PC-9 (cell line): ENCODE results near the gene SCNN1G. TPM values are rescaled to one million over a fixed set of nuclear protein-coding genes. Genes with fewer than 3 reads are reported as not detected.

Experiments
- BruUV-seq: library from RNA; stranded (reverse); fragments of 400-500 nt; replicated peaks from 2 replicates; lab custom pipeline; 2021; lab: Mats Ljungman, UMichigan
- CTCF ChIA-PET: fragments of 300-600 bp; sonication (Branson Sonifier 250); formaldehyde crosslinking; loops from one replicate; lab custom pipeline; 2022; ENCODE audit warnings: antibody characterized with exemption; lab: Charles Lee
- POLR2A ChIA-PET: fragments of 300-600 bp; sonication (Branson Sonifier 250); formaldehyde crosslinking; loops from one replicate; lab custom pipeline; 2022; ENCODE audit warnings: antibody characterized with exemption; ENCODE audit not compliant: unreplicated experiment; lab: Charles Lee
- DNase-seq, 2 experiments: peaks; one replicate each; pipeline versions ENCODE4 v3.0.0 to v3.0.0-alpha.2; 2015 to 2022; ENCODE audit warnings: mixed read lengths in 1 of 2
- H2AFZ ChIP-seq: fragments of 200-600 bp; sonication (generic); 2 replicates; pipeline ENCODE4 v1.8.1; 2017; ENCODE audit warnings: antibody characterized with exemption
- H3F3A ChIP-seq: fragments of 200-600 bp; sonication (generic); 2 replicates; pipeline ENCODE4 v1.8.1; 2017; ENCODE audit warnings: antibody characterized with exemption, mild to moderate bottlenecking, low read depth; ENCODE audit not compliant: insufficient read depth
- H3K27ac ChIP-seq: fragments of 200-600 bp; sonication (generic); 2 replicates; pipeline ENCODE4 v1.6.1; 2016; ENCODE audit warnings: mixed run types
- H3K27me3 ChIP-seq: fragments of 200-600 bp; sonication (generic); 2 replicates; pipeline ENCODE4 v1.6.1; 2016; ENCODE audit warnings: low read depth, mixed run types; ENCODE audit not compliant: insufficient read depth
- H3K36me3 ChIP-seq: fragments of 200-600 bp; sonication (generic); 2 replicates; pipeline ENCODE4 v1.6.1; 2016; ENCODE audit warnings: low read depth, mixed run types
- H3K4me1 ChIP-seq: fragments of 200-600 bp; sonication (generic); replicated peaks from 2 replicates; pipeline ENCODE4 v1.6.1; 2016; ENCODE audit warnings: mixed run types; ENCODE audit not compliant: insufficient read depth
- H3K4me2 ChIP-seq: fragments of 200-600 bp; sonication (generic); 2 replicates; pipeline ENCODE4 v1.6.1; 2017; ENCODE audit warnings: mixed run types
- H3K4me3 ChIP-seq: fragments of 200-600 bp; sonication (generic); 2 replicates; pipeline ENCODE4 v1.6.1; 2016; ENCODE audit warnings: mixed run types
- H3K79me2 ChIP-seq: fragments of 200-600 bp; sonication (generic); 2 replicates; pipeline ENCODE4 v1.6.1; 2017; ENCODE audit warnings: low read depth, mixed run types
- H3K9me2 ChIP-seq: fragments of 200-600 bp; sonication (generic); 2 replicates; pipeline ENCODE4 v1.8.1; 2017; ENCODE audit warnings: mild to moderate bottlenecking; ENCODE audit not compliant: insufficient read depth
- H3K9me3 ChIP-seq: fragments of 200-600 bp; sonication (generic); 2 replicates; pipeline ENCODE4 v1.8.1; 2016; ENCODE audit warnings: low read depth; ENCODE audit not compliant: insufficient read depth
- H4K20me1 ChIP-seq: fragments of 200-600 bp; sonication (generic); 2 replicates; pipeline ENCODE4 v1.8.1; 2017; ENCODE audit not compliant: insufficient read depth
- CTCF ChIP-seq: fragments of 200-600 bp; sonication (generic); conservative IDR thresholded peaks from 2 replicates; pipeline ENCODE4 v1.6.1; 2017; ENCODE audit warnings: mixed run types, antibody characterized with exemption, mild to moderate bottlenecking, moderate library complexity
- EZH2 ChIP-seq: fragments of 200-600 bp; sonication (generic); IDR thresholded peaks from 2 replicates; pipeline ENCODE4 v1.8.0; 2017; ENCODE audit warnings: antibody characterized with exemption, low read depth
- intact Hi-C: fragments of 100-400 bp; cut with micrococcal nuclease; formaldehyde crosslinking; loops from one replicate; pipeline ENCODE4 v1.10.0; 2022; ENCODE audit not compliant: unreplicated experiment
- total RNA-seq: library from RNA; stranded (reverse); gene quantifications from 2 replicates; pipeline ENCODE4 v1.2.3, GENCODE V29; 2021

The SCNN1G gene
- total RNA-seq, 1 experiment from 2014 or later: not detected

GRCh38 chr16:23134274-23134673, 48.3 kb upstream of the SCNN1G start:
- no peak overlapping the region for H2AFZ ChIP-seq
- CTCF ChIA-PET: no interaction called here
- H3K79me2 ChIP-seq: peaks cover 67% of the 10 kb centered on the region
- no peaks in the 10 kb centered on the region for H3K4me1 ChIP-seq
- no peak for DNase-seq
- H3K9me3 ChIP-seq: peaks cover 12% of the 10 kb centered on the region; the same call in 1 of the 2 replicates
- 0 out of 2 replicates have a peak, but pooled peaks cover 3% of the 10 kb centered on the region for H4K20me1 ChIP-seq
- H3K27me3 ChIP-seq: no peaks in the 10 kb centered on the region
- BruUV-seq: no TSS peak
- POLR2A ChIA-PET: no interaction called here
- H3K4me2 ChIP-seq: no peak overlapping the region
- no peak for TF ChIP-seq EZH2
- no peak for TF ChIP-seq CTCF
- no peak overlapping the region for H3K4me3 ChIP-seq
- no peaks in the 10 kb centered on the region for H3K36me3 ChIP-seq
- H3K27ac ChIP-seq: no peak overlapping the region
- intact Hi-C loops: no loop called here
- no peaks in the 10 kb centered on the region; the same call in 1 of the 2 replicates for H3K9me2 ChIP-seq
- H3F3A ChIP-seq: no peaks in the 10 kb centered on the region

- peaks cover 12% of the 10 kb centered on the region; the same call in 1 of the 2 replicates for H3K9me3 ChIP-seq
- ChIA-PET CTCF (no interaction called here), POLR2A (no interaction called here)
- no peaks in the 10 kb centered on the region for H3K4me1 ChIP-seq
- no peak overlapping the region for H3K4me3 ChIP-seq
- H3K4me2 ChIP-seq: no peak overlapping the region
- no peaks in the 10 kb centered on the region for H3F3A ChIP-seq
- no peaks in the 10 kb centered on the region for H3K36me3 ChIP-seq
- no peak overlapping the region for H2AFZ ChIP-seq
- TF ChIP-seq CTCF (no peak), EZH2 (no peak)
- H3K27ac ChIP-seq: no peak overlapping the region
- H3K9me2 ChIP-seq: no peaks in the 10 kb centered on the region; the same call in 1 of the 2 replicates
- H3K27me3 ChIP-seq: no peaks in the 10 kb centered on the region
- peaks cover 77% of the 10 kb centered on the region for H3K79me2 ChIP-seq
- 0 out of 2 replicates have a peak, but pooled peaks cover 3% of the 10 kb centered on the region for H4K20me1 ChIP-seq
- intact Hi-C loops: no loop called here
- DNase-seq: no peak
- BruUV-seq: no TSS peak
These were observed 45.3 kb upstream of the SCNN1G start for GRCh38 chr16:23137256-23137655.

DNA sequence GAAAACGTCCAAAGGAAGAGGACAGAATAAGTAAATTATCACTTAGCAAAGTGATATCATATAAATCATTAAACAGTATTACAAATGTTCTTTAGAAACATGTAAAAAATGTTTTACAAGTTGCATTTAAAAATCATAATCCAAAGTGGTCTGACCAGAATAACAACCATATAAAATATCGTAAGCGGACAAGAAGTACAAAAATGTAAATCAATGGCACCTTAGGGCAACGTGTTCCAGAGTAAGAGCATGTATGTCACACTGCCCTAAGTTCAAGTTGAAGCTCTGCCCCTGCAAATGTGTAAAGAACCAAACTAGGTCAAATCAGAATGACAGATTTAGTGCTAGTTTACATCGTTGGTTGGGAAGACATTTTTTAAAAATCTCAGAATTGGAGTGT, 44.7 kb upstream of the SCNN1G start:
- H3K4me3 ChIP-seq: no peak overlapping the region; the same call in 1 of the 2 replicates
- BruUV-seq: no TSS peak
- H2AFZ ChIP-seq: no peak overlapping the region
- H3K27me3 ChIP-seq: no peaks in the 10 kb centered on the region
- no peaks in the 10 kb centered on the region for H3K4me1 ChIP-seq
- ChIA-PET POLR2A (no interaction called here), CTCF (no interaction called here)
- H3F3A ChIP-seq: no peaks in the 10 kb centered on the region
- TF ChIP-seq EZH2: no peak
- no peak for TF ChIP-seq CTCF
- no peaks in the 10 kb centered on the region; the same call in 1 of the 2 replicates for H3K9me2 ChIP-seq
- intact Hi-C loops: no loop called here
- no peaks in the 10 kb centered on the region for H3K36me3 ChIP-seq
- no peak overlapping the region for H3K4me2 ChIP-seq
- no peak overlapping the region for H3K27ac ChIP-seq
- no peak for DNase-seq
- 0 out of 2 replicates have a peak, but pooled peaks cover 3% of the 10 kb centered on the region for H4K20me1 ChIP-seq
- peaks cover 82% of the 10 kb centered on the region for H3K79me2 ChIP-seq
- H3K9me3 ChIP-seq: peaks cover 12% of the 10 kb centered on the region; the same call in 1 of the 2 replicates
